ENCODE results near the gene NOTO. TPM values are rescaled to one million over a fixed set of nuclear protein-coding genes. Genes with fewer than 3 reads are reported as not detected.

NOTO gene
- total and polyA plus RNA-seq, 2 donors (not counting 3 experiments of a cell fraction or from before 2014, with no cell fraction given): not detected

DNA sequence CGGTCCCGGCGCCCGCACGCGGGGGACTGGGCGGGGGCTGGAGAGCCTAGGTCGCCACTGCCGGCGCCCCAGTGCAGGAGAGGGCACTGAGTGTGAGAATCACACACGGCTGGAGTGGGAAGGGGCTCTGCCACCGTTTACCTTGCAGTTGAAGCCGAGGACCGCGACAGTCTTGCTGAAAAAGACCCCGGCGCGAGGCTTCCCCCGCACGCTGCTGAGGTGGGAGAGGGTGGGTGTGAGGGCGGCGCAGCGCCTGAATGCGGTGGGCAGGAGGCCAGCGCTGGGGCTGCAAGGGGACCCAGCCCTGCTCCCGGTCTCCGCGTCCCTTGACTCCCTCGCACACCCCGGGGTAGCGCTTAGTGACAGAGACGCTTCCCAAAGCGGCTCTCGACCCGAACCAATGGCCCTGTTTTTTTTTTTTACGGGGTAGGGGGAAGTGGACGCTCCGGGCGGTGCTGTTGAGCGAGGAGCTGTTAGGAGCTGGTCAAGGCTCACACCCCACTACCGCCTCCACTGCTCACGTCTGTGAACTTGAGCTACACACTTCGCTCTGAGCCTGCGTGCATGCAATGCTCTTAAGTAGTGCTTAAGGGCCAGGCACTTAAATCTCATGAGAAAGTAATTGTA, 794 bp downstream of the NOTO start:
- intact Hi-C loops (cut with micrococcal nuclease) (no loop called here), dilution Hi-C loops (cut with MboI; ENCODE audit: extremely low pct_ligation_motif_present, low sequenced_read_pairs) (no loop called here)
- Histone ChIP-seq H3K79me2 (ENCODE audit: control insufficient read depth, insufficient read depth, low read length) (no peaks in the 10 kb centered on the region), H3K4me1 (ENCODE audit: control insufficient read depth, extremely low read depth, insufficient read depth, low read length) (peaks cover 5% of the 10 kb centered on the region), H3K9me3 (replicated peaks; ENCODE audit: control insufficient read depth, insufficient read depth, low read length) (no peaks in the 10 kb centered on the region), H3K4me3 (replicated peaks in 1 of 3; ENCODE audit: insufficient read depth in 1 of 3, low read depth in 1 of 3, low read length in 3 of 3) (no peak overlapping the region), H3K4me2 (ENCODE audit: insufficient read depth, low read length) (no peak overlapping the region), H4K20me1 (replicated peaks; ENCODE audit: control insufficient read depth, extremely low read depth, insufficient read depth, low read length) (no peaks in the 10 kb centered on the region), H3K9ac (replicated peaks; ENCODE audit: extremely low read depth, insufficient read depth, low read length) (no peak overlapping the region), H2AFZ (ENCODE audit: low read depth, low read length) (no peak overlapping the region), H3K9me1 (replicated peaks; ENCODE audit: control insufficient read depth, extremely low read depth, insufficient read depth, low read length) (no peaks in the 10 kb centered on the region), H3K27me3 (ENCODE audit: control insufficient read depth in 2 of 2, insufficient read depth in 2 of 2, low read length in 2 of 2) (peaks cover 40 to 56% of the 10 kb centered on the region in 2 experiments), H3K27ac (ENCODE audit: insufficient read depth, low read depth, low read length) (no peak overlapping the region), H3K36me3 (ENCODE audit: control insufficient read depth in 2 of 2, extremely low read depth in 1 of 2, insufficient read depth in 2 of 2, low read length in 2 of 2) (no peaks in the 10 kb centered on the region)
- FAIRE-seq (no peak), DNase-seq (ENCODE audit: low read depth, low spot score) (no peak)
- ChIA-PET CTCF (interaction anchor here (1.1 to 1.3 kb wide), 2 partner anchors 9 to 26 kb away, joined by 5 read pairs; no protein-coding TSS in a partner anchor), POLR2A (no interaction called here)
- BruUV-seq (replicated peaks): no TSS peak
- TF ChIP-seq EZH2 (IDR thresholded peaks at IDR 0.05; ENCODE audit: borderline replicate concordance, low read depth, low read length, severe bottlenecking) (peak; percentile 99), GATA2 (IDR thresholded peaks at IDR 0.05; ENCODE audit: insufficient read depth, insufficient read length, low read depth, low read length) (no peak)
- TF ChIP-seq, protein P1, sequence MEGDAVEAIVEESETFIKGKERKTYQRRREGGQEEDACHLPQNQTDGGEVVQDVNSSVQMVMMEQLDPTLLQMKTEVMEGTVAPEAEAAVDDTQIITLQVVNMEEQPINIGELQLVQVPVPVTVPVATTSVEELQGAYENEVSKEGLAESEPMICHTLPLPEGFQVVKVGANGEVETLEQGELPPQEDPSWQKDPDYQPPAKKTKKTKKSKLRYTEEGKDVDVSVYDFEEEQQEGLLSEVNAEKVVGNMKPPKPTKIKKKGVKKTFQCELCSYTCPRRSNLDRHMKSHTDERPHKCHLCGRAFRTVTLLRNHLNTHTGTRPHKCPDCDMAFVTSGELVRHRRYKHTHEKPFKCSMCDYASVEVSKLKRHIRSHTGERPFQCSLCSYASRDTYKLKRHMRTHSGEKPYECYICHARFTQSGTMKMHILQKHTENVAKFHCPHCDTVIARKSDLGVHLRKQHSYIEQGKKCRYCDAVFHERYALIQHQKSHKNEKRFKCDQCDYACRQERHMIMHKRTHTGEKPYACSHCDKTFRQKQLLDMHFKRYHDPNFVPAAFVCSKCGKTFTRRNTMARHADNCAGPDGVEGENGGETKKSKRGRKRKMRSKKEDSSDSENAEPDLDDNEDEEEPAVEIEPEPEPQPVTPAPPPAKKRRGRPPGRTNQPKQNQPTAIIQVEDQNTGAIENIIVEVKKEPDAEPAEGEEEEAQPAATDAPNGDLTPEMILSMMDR (IDR thresholded peaks at IDR 0.05; ENCODE audit: extremely low read depth in 1 of 2, insufficient read depth in 1 of 2, low read depth in 1 of 2, low read length in 2 of 2): peak in 1 of 2 donors; percentile 1

DNA sequence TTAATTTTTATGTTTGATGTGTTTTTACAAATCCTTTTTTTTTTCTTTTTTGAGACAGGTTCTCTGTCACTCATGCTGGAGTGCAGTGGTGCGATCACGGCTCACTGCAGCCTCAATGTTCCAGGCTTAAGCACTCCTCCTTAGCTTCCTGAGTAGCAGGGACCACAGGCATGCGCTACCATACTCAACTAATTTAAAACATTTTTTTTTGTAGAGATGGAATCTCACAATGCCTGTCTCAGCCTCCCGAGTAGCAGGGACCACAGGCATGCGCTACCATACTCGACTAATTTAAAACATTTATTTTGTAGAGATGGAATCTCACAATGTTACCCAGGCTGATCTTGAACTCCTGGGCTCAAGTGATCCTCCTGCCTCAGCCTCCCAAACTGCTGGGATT, 3.2 kb downstream of the NOTO start:
- Histone ChIP-seq H3K27ac (ENCODE audit: insufficient read depth, low read depth, low read length) (no peak overlapping the region), H3K36me3 (ENCODE audit: control insufficient read depth in 2 of 2, extremely low read depth in 1 of 2, insufficient read depth in 2 of 2, low read length in 2 of 2) (no peaks in the 10 kb centered on the region), H4K20me1 (replicated peaks; ENCODE audit: control insufficient read depth, extremely low read depth, insufficient read depth, low read length) (no peaks in the 10 kb centered on the region), H3K9me3 (replicated peaks; ENCODE audit: control insufficient read depth, insufficient read depth, low read length) (no peaks in the 10 kb centered on the region), H3K27me3 (ENCODE audit: control insufficient read depth in 2 of 2, insufficient read depth in 2 of 2, low read length in 2 of 2) (peaks cover 33 to 44% of the 10 kb centered on the region in 2 experiments), H3K9ac (replicated peaks; ENCODE audit: extremely low read depth, insufficient read depth, low read length) (no peak overlapping the region), H3K9me1 (replicated peaks; ENCODE audit: control insufficient read depth, extremely low read depth, insufficient read depth, low read length) (no peaks in the 10 kb centered on the region), H3K4me2 (ENCODE audit: insufficient read depth, low read length) (no peak overlapping the region), H2AFZ (ENCODE audit: low read depth, low read length) (no peak overlapping the region), H3K79me2 (ENCODE audit: control insufficient read depth, insufficient read depth, low read length) (no peaks in the 10 kb centered on the region), H3K4me1 (ENCODE audit: control insufficient read depth, extremely low read depth, insufficient read depth, low read length) (peaks cover 5% of the 10 kb centered on the region), H3K4me3 (replicated peaks in 1 of 3; ENCODE audit: insufficient read depth in 1 of 3, low read depth in 1 of 3, low read length in 3 of 3) (no peak overlapping the region)
- FAIRE-seq (no peak), DNase-seq (ENCODE audit: low read depth, low spot score) (no peak)
- POLR2A ChIA-PET: no interaction called here
- BruUV-seq (replicated peaks): no TSS peak
- intact Hi-C loops (cut with micrococcal nuclease) (no loop called here), dilution Hi-C loops (cut with MboI; ENCODE audit: extremely low pct_ligation_motif_present, low sequenced_read_pairs) (no loop called here)
- no peak for TF ChIP-seq EZH2 (IDR thresholded peaks at IDR 0.05; ENCODE audit: borderline replicate concordance, low read depth, low read length, severe bottlenecking)
- CTCF ChIA-PET: no interaction called here

Data from endothelial cell of umbilical vein (primary cell).